ENCODE measurements around the gene ING2.

ING2 gene

GRCh38 chr4:183540410-183541009 lies 35.7 kb downstream of the ING2 start:
- H3K4me3 ChIP-seq (ENCODE audit: low read depth, low read length): no peak overlapping the region
- TF ChIP-seq CTCF (conservative IDR thresholded peaks at IDR 0.05; ENCODE audit: low read depth, low read length): no peak
- DNase-seq (ENCODE audit: low read depth): peak; percentile 31

- H3K4me3 ChIP-seq (ENCODE audit: low read depth, low read length): peak overlapping the region; percentile 25
- peak; percentile 77 for DNase-seq (ENCODE audit: low read depth)
Measured at GRCh38 chr4:183541010-183541751, 36.3 kb downstream of the ING2 start.

GRCh38 chr4:183541752-183542040 lies 36.8 kb downstream of the ING2 start:
- no peak for TF ChIP-seq CTCF (conservative IDR thresholded peaks at IDR 0.05; ENCODE audit: low read depth, low read length)
- DNase-seq (ENCODE audit: low read depth): peak; percentile 28
- no peak overlapping the region for H3K4me3 ChIP-seq (ENCODE audit: low read depth, low read length)

More at GRCh38 chr4:183541010-183541751, 36.3 kb downstream of the ING2 start:
- no peak for TF ChIP-seq CTCF (conservative IDR thresholded peaks at IDR 0.05; ENCODE audit: low read depth, low read length)

GRCh38 chr4:183543435-183543834 lies 38.6 kb downstream of the ING2 start:
- no peak overlapping the region for H3K4me3 ChIP-seq (ENCODE audit: low read depth, low read length)
- TF ChIP-seq CTCF (conservative IDR thresholded peaks at IDR 0.05; ENCODE audit: low read depth, low read length): no peak
- DNase-seq (ENCODE audit: low read depth): no peak

GRCh38 chr4:183544109-183544508 lies 39.3 kb downstream of the ING2 start:
- no peak overlapping the region for H3K4me3 ChIP-seq (ENCODE audit: low read depth, low read length)
- DNase-seq (ENCODE audit: low read depth): peak; percentile 7
- TF ChIP-seq CTCF (conservative IDR thresholded peaks at IDR 0.05; ENCODE audit: low read depth, low read length): no peak

- no peak for TF ChIP-seq CTCF (conservative IDR thresholded peaks at IDR 0.05; ENCODE audit: low read depth, low read length)
- no peak overlapping the region for H3K4me3 ChIP-seq (ENCODE audit: low read depth, low read length)
- DNase-seq (ENCODE audit: low read depth): no peak
Measured at GRCh38 chr4:183546376-183546775, 41.5 kb downstream of the ING2 start.

GRCh38 chr4:183548306-183548705 lies 43.4 kb downstream of the ING2 start:
- H3K4me3 ChIP-seq (ENCODE audit: low read depth, low read length): no peak overlapping the region
- TF ChIP-seq CTCF (conservative IDR thresholded peaks at IDR 0.05; ENCODE audit: low read depth, low read length): no peak
- no peak for DNase-seq (ENCODE audit: low read depth)
